PFSK-1 (cell line): ENCODE results near the gene SPINK5.

ENCODE experiments used
- FOXP2 ChIP-seq: optimal IDR thresholded peaks from 2 replicates; pipeline ENCODE3; 2011; ENCODE audit warnings: borderline replicate concordance, control low read depth, inconsistent platforms; ENCODE audit not compliant: insufficient read depth; ENCODE audit errors: extremely low read length, extremely low read depth
- POLR2AphosphoS5 ChIP-seq: IDR thresholded peaks from 2 replicates; pipeline ENCODE4 v1.6.1; 2012; ENCODE audit warnings: low read depth, mild to moderate bottlenecking, control low read depth, low read length, moderate library complexity
- SIN3A ChIP-seq: IDR thresholded peaks from 2 replicates; pipeline ENCODE4 v1.6.1; 2012; ENCODE audit warnings: mild to moderate bottlenecking, low read length, moderate library complexity, borderline replicate concordance; ENCODE audit not compliant: insufficient read depth
- TAF1 ChIP-seq: IDR thresholded peaks from 2 replicates; pipeline ENCODE4 v1.6.1; 2012; ENCODE audit warnings: low read length, control low read depth, borderline replicate concordance; ENCODE audit not compliant: insufficient read depth
- TF ChIP-seq, protein P1 (sequence below), 2 experiments: IDR thresholded peaks; 2 replicates each; pipeline versions ENCODE4 v1.6.1 to v1.8.0; 2011 to 2012; ENCODE audit warnings: low read depth in 2 of 2, low read length in 2 of 2, control low read depth in 1 of 2, inconsistent platforms in 1 of 2, mild to moderate bottlenecking in 1 of 2, moderate library complexity in 1 of 2; ENCODE audit not compliant: insufficient read depth in 1 of 2

Gene SPINK5

GRCh38 chr5:148166550-148167283 is 102.9 kb downstream of the SPINK5 start:
- TF ChIP-seq SIN3A, result no peak
- no peak for TF ChIP-seq TAF1
- no peak for TF ChIP-seq POLR2AphosphoS5
- TF ChIP-seq, protein P1, sequence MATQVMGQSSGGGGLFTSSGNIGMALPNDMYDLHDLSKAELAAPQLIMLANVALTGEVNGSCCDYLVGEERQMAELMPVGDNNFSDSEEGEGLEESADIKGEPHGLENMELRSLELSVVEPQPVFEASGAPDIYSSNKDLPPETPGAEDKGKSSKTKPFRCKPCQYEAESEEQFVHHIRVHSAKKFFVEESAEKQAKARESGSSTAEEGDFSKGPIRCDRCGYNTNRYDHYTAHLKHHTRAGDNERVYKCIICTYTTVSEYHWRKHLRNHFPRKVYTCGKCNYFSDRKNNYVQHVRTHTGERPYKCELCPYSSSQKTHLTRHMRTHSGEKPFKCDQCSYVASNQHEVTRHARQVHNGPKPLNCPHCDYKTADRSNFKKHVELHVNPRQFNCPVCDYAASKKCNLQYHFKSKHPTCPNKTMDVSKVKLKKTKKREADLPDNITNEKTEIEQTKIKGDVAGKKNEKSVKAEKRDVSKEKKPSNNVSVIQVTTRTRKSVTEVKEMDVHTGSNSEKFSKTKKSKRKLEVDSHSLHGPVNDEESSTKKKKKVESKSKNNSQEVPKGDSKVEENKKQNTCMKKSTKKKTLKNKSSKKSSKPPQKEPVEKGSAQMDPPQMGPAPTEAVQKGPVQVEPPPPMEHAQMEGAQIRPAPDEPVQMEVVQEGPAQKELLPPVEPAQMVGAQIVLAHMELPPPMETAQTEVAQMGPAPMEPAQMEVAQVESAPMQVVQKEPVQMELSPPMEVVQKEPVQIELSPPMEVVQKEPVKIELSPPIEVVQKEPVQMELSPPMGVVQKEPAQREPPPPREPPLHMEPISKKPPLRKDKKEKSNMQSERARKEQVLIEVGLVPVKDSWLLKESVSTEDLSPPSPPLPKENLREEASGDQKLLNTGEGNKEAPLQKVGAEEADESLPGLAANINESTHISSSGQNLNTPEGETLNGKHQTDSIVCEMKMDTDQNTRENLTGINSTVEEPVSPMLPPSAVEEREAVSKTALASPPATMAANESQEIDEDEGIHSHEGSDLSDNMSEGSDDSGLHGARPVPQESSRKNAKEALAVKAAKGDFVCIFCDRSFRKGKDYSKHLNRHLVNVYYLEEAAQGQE (IDR thresholded peaks at IDR 0.05; ENCODE audit: insufficient read depth in 1 of 2, low read depth in 2 of 2, low read length in 2 of 2), result no peak
- no peak for TF ChIP-seq FOXP2

DNA sequence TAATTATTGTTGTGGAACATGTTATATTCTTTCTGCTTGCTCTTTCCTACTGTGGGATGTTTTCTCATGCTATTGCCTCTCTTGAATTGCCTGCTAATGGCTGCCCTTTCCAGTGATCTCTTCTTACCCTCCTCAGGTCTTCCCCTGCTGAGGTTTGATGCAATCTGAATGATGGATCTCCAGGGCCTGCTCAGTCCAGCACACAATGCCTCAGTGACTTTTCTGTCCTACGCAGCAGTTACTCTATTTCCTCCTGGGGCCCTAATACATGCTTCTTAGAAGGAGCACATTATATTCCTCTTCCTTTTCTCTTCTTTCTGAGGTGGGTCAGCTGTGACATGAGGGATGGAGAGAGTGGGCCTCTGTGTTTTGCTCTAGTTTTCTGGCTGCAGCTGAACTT is 104.5 kb downstream of the SPINK5 start, which contains the start of gene SPINK14:
Gene SPINK14, plus strand, starts transcription at position 301 of the 400 bp plus-strand sequence. CDS start 1,187 bp downstream, outside the sequence.
- no peak for TF ChIP-seq TAF1
- no peak for TF ChIP-seq FOXP2
- no peak for TF ChIP-seq SIN3A
- TF ChIP-seq, protein P1 (IDR thresholded peaks at IDR 0.05; ENCODE audit: insufficient read depth in 1 of 2, low read depth in 2 of 2, low read length in 2 of 2), result no peak

- no peak for TF ChIP-seq POLR2AphosphoS5
- TF ChIP-seq, protein P1 (IDR thresholded peaks at IDR 0.05; ENCODE audit: insufficient read depth in 1 of 2, low read depth in 2 of 2, low read length in 2 of 2), result no peak
- no peak for TF ChIP-seq TAF1
- TF ChIP-seq SIN3A, result no peak
- TF ChIP-seq FOXP2, result no peak
Measured at GRCh38 chr5:148172377-148172776, 108.6 kb downstream of the SPINK5 start.

DNA sequence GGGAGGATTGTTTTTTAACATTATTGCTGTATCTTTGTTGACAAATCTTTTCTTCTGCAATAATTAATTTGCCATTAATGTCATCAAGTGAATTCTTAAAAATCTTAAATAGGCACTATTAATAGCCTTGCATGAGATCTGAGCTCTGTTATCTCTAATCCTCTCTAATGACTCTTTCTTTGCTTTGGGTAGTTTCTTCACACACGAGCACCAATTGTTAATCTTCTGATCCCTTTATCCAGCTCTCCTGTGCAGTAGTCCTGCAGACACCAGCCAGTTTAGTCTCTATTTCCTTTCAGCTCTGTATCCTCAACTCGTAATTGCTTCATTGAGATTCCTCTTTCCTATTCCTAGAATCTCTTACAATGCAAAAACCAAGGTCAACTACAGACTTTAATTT is 112.7 kb downstream of the SPINK5 start:
- TF ChIP-seq TAF1, result no peak
- no peak for TF ChIP-seq FOXP2
- TF ChIP-seq, protein P1 (IDR thresholded peaks at IDR 0.05; ENCODE audit: insufficient read depth in 1 of 2, low read depth in 2 of 2, low read length in 2 of 2), result no peak
- TF ChIP-seq POLR2AphosphoS5, result no peak
- TF ChIP-seq SIN3A, result no peak

- TF ChIP-seq FOXP2 (no peak), TAF1 (no peak), SIN3A (no peak), POLR2AphosphoS5 (no peak)
- TF ChIP-seq, protein P1 (IDR thresholded peaks at IDR 0.05; ENCODE audit: insufficient read depth in 1 of 2, low read depth in 2 of 2, low read length in 2 of 2), result no peak
Measured at GRCh38 chr5:148177207-148177606, 113.4 kb downstream of the SPINK5 start.
